ENCODE data around the gene GNPTG. TPM values are rescaled to one million over a fixed set of nuclear protein-coding genes. Genes with fewer than 3 reads are reported as not detected.
A peak's percentile ranks its signal among the peaks of the same experiment; 100 is the strongest.

Gene GNPTG
- total RNA-seq, 1 donor from 2014 or later = 50.5 TPM

- peak overlapping the region; percentile 36 for H3K4me3 Mint-ChIP-seq (ENCODE audit: unreplicated experiment)
- TF ChIP-seq, protein P1, sequence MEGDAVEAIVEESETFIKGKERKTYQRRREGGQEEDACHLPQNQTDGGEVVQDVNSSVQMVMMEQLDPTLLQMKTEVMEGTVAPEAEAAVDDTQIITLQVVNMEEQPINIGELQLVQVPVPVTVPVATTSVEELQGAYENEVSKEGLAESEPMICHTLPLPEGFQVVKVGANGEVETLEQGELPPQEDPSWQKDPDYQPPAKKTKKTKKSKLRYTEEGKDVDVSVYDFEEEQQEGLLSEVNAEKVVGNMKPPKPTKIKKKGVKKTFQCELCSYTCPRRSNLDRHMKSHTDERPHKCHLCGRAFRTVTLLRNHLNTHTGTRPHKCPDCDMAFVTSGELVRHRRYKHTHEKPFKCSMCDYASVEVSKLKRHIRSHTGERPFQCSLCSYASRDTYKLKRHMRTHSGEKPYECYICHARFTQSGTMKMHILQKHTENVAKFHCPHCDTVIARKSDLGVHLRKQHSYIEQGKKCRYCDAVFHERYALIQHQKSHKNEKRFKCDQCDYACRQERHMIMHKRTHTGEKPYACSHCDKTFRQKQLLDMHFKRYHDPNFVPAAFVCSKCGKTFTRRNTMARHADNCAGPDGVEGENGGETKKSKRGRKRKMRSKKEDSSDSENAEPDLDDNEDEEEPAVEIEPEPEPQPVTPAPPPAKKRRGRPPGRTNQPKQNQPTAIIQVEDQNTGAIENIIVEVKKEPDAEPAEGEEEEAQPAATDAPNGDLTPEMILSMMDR (IDR thresholded peaks at IDR 0.05; ENCODE audit: partially characterized antibody, unreplicated experiment) = no peak
- H3K27ac Mint-ChIP-seq (ENCODE audit: unreplicated experiment) = no peak overlapping the region
- H3K4me1 Mint-ChIP-seq (ENCODE audit: low read depth, unreplicated experiment) = peaks cover under 1% of the 10 kb centered on the region
- H3K27me3 Mint-ChIP-seq (ENCODE audit: unreplicated experiment) = peaks cover 2% of the 10 kb centered on the region
- H3K9me3 Mint-ChIP-seq (ENCODE audit: unreplicated experiment) = peaks cover 6% of the 10 kb centered on the region
- DNase-seq = no peak
- H3K36me3 Mint-ChIP-seq (ENCODE audit: unreplicated experiment) = no peaks in the 10 kb centered on the region
Measured at GRCh38 chr16:1318268-1318545, 33.5 kb upstream of the GNPTG start.

DNA sequence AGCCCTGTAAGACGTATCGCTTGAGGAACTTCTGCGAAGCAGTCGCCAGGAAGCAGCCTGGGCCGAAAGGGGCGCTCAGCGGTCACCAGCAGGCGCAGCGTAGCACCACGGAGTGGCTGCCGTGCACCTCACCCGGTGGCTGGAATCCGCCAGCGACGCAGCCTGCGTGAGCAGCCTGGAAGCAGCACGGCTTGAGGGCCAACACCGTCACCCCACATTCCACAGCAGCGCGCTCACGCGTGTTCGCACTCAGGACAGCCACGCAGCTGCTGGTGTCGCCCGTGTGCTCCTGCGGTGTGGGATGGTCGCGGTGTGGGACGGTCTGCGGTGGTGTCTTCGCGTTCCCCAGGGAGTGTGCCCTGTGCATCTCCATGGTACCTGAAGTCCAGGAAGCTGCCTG lies 32.7 kb upstream of the GNPTG start:
- no peaks in the 10 kb centered on the region for H3K4me1 Mint-ChIP-seq (ENCODE audit: low read depth, unreplicated experiment)
- no peak overlapping the region for H3K4me3 Mint-ChIP-seq (ENCODE audit: unreplicated experiment)
- H3K9me3 Mint-ChIP-seq (ENCODE audit: unreplicated experiment) = peaks cover 6% of the 10 kb centered on the region
- H3K36me3 Mint-ChIP-seq (ENCODE audit: unreplicated experiment) = no peaks in the 10 kb centered on the region
- TF ChIP-seq, protein P1 (IDR thresholded peaks at IDR 0.05; ENCODE audit: partially characterized antibody, unreplicated experiment) = no peak
- DNase-seq = no peak
- H3K27me3 Mint-ChIP-seq (ENCODE audit: unreplicated experiment) = peaks cover 2% of the 10 kb centered on the region
- no peak overlapping the region for H3K27ac Mint-ChIP-seq (ENCODE audit: unreplicated experiment)

DNA sequence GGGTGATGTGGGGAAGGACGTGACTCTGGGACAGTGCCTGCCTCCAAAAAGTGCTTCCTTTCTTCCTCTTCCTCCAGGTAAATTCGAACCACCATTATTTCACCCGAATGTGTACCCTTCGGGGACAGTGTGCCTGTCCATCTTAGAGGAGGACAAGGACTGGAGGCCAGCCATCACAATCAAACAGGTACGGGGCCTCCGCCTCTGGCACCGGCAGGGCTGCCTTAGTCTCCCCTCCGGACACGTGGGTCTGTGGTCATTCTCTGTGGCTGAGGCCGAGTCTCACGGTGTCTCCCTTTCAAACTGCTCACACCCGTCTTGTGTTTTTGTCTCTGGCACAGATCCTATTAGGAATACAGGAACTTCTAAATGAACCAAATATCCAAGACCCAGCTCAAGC lies 31.6 kb upstream of the GNPTG start:
- no peak for DNase-seq
- Mint-ChIP-seq H3K27me3 (ENCODE audit: unreplicated experiment) (peaks cover 2% of the 10 kb centered on the region), H3K27ac (ENCODE audit: unreplicated experiment) (no peak overlapping the region), H3K4me3 (ENCODE audit: unreplicated experiment) (no peak overlapping the region), H3K9me3 (ENCODE audit: unreplicated experiment) (peaks cover 9% of the 10 kb centered on the region), H3K4me1 (ENCODE audit: low read depth, unreplicated experiment) (no peaks in the 10 kb centered on the region), H3K36me3 (ENCODE audit: unreplicated experiment) (no peaks in the 10 kb centered on the region)
- TF ChIP-seq, protein P1 (IDR thresholded peaks at IDR 0.05; ENCODE audit: partially characterized antibody, unreplicated experiment) = no peak

DNA sequence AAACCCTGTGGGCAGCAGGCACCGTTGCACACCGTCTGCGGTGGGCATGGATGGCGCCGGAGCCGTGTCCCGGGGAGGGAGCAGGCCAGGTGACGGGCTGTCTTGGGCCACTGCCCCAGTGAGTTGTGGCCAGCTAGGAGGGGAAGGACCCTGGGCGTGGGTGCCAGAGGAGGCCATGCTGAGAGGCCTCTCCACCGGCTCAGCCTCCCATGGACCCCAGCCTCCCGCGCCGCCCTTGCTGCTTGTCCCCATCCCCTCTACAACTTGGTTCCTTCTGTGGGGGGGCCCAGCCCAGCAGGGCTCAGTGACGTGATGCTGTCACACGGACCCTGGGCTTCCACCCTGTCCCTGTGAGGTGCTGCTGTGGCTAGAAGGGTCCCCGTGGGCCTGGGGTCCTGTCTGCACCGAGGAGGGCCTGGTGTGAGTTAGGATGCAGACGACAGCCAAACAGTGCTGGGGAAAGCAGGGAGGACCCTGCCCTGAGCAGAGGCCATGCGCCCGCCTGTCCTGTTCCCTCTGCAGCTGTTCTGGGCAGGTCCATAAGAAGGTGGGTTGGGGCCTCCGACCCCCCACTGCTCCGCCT lies 31.0 kb upstream of the GNPTG start:
- H3K27me3 Mint-ChIP-seq (ENCODE audit: unreplicated experiment) = peaks cover 2% of the 10 kb centered on the region
- no peaks in the 10 kb centered on the region for H3K36me3 Mint-ChIP-seq (ENCODE audit: unreplicated experiment)
- no peaks in the 10 kb centered on the region for H3K4me1 Mint-ChIP-seq (ENCODE audit: low read depth, unreplicated experiment)
- peaks cover 8% of the 10 kb centered on the region for H3K9me3 Mint-ChIP-seq (ENCODE audit: unreplicated experiment)
- DNase-seq = no peak
- H3K27ac Mint-ChIP-seq (ENCODE audit: unreplicated experiment) = no peak overlapping the region
- H3K4me3 Mint-ChIP-seq (ENCODE audit: unreplicated experiment) = no peak overlapping the region
- TF ChIP-seq, protein P1 (IDR thresholded peaks at IDR 0.05; ENCODE audit: partially characterized antibody, unreplicated experiment) = no peak

DNA sequence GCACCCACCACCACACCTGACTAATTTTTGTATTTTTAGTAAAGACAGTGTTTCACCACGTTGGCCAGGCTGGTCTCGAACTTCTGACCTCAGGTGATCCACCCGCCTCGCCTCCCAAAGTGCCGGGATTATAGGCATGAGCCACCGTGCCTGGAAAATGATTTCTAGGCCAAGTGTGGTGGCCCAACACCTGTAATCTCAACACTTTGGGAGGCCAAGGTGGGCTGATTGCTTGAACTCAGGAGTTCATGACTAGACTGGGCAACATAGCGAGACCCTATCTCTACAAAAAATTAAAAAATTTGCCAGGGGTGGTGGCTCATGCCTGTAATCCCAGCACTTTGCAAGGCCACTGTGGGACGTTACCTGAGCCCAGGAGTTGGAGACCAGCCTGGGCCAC lies 29.3 kb upstream of the GNPTG start:
- Mint-ChIP-seq H3K4me3 (ENCODE audit: unreplicated experiment) (no peak overlapping the region), H3K4me1 (ENCODE audit: low read depth, unreplicated experiment) (no peaks in the 10 kb centered on the region), H3K9me3 (ENCODE audit: unreplicated experiment) (peaks cover 10% of the 10 kb centered on the region), H3K27ac (ENCODE audit: unreplicated experiment) (no peak overlapping the region), H3K36me3 (ENCODE audit: unreplicated experiment) (no peaks in the 10 kb centered on the region), H3K27me3 (ENCODE audit: unreplicated experiment) (peaks cover 5% of the 10 kb centered on the region)
- DNase-seq = no peak
- TF ChIP-seq, protein P1 (IDR thresholded peaks at IDR 0.05; ENCODE audit: partially characterized antibody, unreplicated experiment) = no peak
